ENCODE results near the gene TEKT4.
"Not testable (repeated sequence)": the region's sequence is repeated elsewhere in the genome, so short reads cannot be mapped to it uniquely, and the experiment has no call there.

TEKT4 gene

GRCh38 chr2:94871226-94872087 is at the start of gene TEKT4:
TEKT4 (plus strand) TSS chr2:94871430; CDS start chr2:94871580, 150 bp downstream.
- DNase-seq, result no peak

GRCh38 chr2:94839224-94839623 is 32.0 kb upstream of the TEKT4 start:
- DNase-seq, result not testable (repeated sequence)

GRCh38 chr2:94856856-94857255 is 14.4 kb upstream of the TEKT4 start:
- not testable (repeated sequence) for DNase-seq

- not testable (repeated sequence) for DNase-seq
These were observed 13.7 kb upstream of the TEKT4 start for GRCh38 chr2:94857367-94858162.

GRCh38 chr2:94858163-94858888 is 12.9 kb upstream of the TEKT4 start:
- not testable (repeated sequence) for DNase-seq

- DNase-seq, result no peak
These were observed 9.7 kb upstream of the TEKT4 start for GRCh38 chr2:94861308-94862152.

GRCh38 chr2:94862903-94863302 is 8.3 kb upstream of the TEKT4 start:
- DNase-seq, result not testable (repeated sequence)

- no peak for DNase-seq
These were observed 2.1 kb upstream of the TEKT4 start for GRCh38 chr2:94869131-94869530.

GRCh38 chr2:94869552-94870439 is 1.4 kb upstream of the TEKT4 start:
- no peak for DNase-seq

GRCh38 chr2:94870440-94871225 is 597 bp upstream of the TEKT4 start:
- no peak for DNase-seq

GRCh38 chr2:94872088-94872618 is 923 bp downstream of the TEKT4 start:
- DNase-seq, result no peak

- DNase-seq, result no peak
These were observed 1.6 kb downstream of the TEKT4 start for GRCh38 chr2:94872676-94873361.

GRCh38 chr2:94873362-94874276 is 2.4 kb downstream of the TEKT4 start:
- no peak for DNase-seq

- peak; percentile 33 for DNase-seq
These were observed 3.2 kb downstream of the TEKT4 start for GRCh38 chr2:94874277-94874997.

GRCh38 chr2:94875064-94875819 is 4.0 kb downstream of the TEKT4 start:
- no peak for DNase-seq

GRCh38 chr2:94875820-94876522 is 4.7 kb downstream of the TEKT4 start:
- DNase-seq, result no peak
